A549 (cell line): ENCODE measurements around the gene PLD4.

ENCODE experiments used
- BHLHE40 ChIP-seq: IDR thresholded peaks from 2 replicates; pipeline ENCODE4 v1.6.1; 2012; ENCODE audit warnings: low read depth, low read length, inconsistent platforms
- CBX2 ChIP-seq: fragments of 200-600 bp; sonication (generic); IDR thresholded peaks from 2 replicates; pipeline ENCODE4 v1.6.1; 2016; ENCODE audit warnings: low read depth, mild to moderate bottlenecking, borderline replicate concordance
- CEBPB ChIP-seq, 2 experiments: fragments of >200 bp in 1 of 2; sonication (Bioruptor Twin) in 1 of 2; formaldehyde crosslinking in 1 of 2; IDR thresholded peaks; 2 replicates each; pipeline ENCODE4 v1.6.1; 2012 to 2016
- CHD4 ChIP-seq: fragments of 200-600 bp; sonication (generic); IDR thresholded peaks from 2 replicates; pipeline ENCODE4 v1.6.1; 2016; ENCODE audit warnings: antibody characterized with exemption, mild to moderate bottlenecking, borderline replicate concordance
- EHMT2 ChIP-seq: fragments of 200-600 bp; sonication (generic); IDR thresholded peaks from 2 replicates; pipeline ENCODE4 v1.6.1; 2016; ENCODE audit warnings: antibody characterized with exemption, low read depth, mild to moderate bottlenecking, moderate library complexity
- EP300 ChIP-seq, 2 experiments: fragments of >200 bp; sonication (Bioruptor Twin); formaldehyde crosslinking; IDR thresholded peaks; 2 replicates in 1 of 2; 3 replicates in 1 of 2; pipeline ENCODE4 v1.6.1; 2016 to 2017
- ESRRA ChIP-seq: fragments of 150-350 bp; IDR thresholded peaks from 2 replicates; pipeline ENCODE4 v1.6.1; 2014; ENCODE audit warnings: mild to moderate bottlenecking, low read length, borderline replicate concordance
- FOSL2 ChIP-seq, 2 experiments: fragments of 450-650 bp in 1 of 2; fragments of >200 bp in 1 of 2; sonication (Bioruptor Twin) in 1 of 2; formaldehyde crosslinking; IDR thresholded peaks; 2 replicates each; pipeline versions ENCODE4 v1.5.0 to v1.6.1; 2016 to 2020; ENCODE audit warnings: mild to moderate bottlenecking in 1 of 2, moderate library complexity in 1 of 2
- JUN ChIP-seq, 2 experiments: fragments of >200 bp; sonication (Bioruptor Twin); formaldehyde crosslinking; IDR thresholded peaks; 2 replicates in 1 of 2; 3 replicates in 1 of 2; pipeline ENCODE4 v1.6.1; 2016 to 2017
- NR3C1 ChIP-seq: fragments of >200 bp; sonication (Bioruptor Twin); formaldehyde crosslinking; IDR thresholded peaks from 3 replicates; pipeline ENCODE4 v1.6.1; 2017
- POLR2A ChIP-seq: IDR thresholded peaks from 2 replicates; pipeline ENCODE4 v1.6.1; 2012; ENCODE audit warnings: mild to moderate bottlenecking, low read length
- TP53 ChIP-seq: fragments of 250-450 bp; sonication (Bioruptor Pico); IDR thresholded peaks from 2 replicates; pipeline ENCODE4 v1.5.0; 2021; ENCODE audit warnings: mild to moderate bottlenecking, moderate library complexity
- TF ChIP-seq, protein P1 (sequence below): fragments of >200 bp; sonication (Bioruptor Twin); formaldehyde crosslinking; IDR thresholded peaks from 3 replicates; pipeline ENCODE4 v1.5.1; 2016

DNA sequence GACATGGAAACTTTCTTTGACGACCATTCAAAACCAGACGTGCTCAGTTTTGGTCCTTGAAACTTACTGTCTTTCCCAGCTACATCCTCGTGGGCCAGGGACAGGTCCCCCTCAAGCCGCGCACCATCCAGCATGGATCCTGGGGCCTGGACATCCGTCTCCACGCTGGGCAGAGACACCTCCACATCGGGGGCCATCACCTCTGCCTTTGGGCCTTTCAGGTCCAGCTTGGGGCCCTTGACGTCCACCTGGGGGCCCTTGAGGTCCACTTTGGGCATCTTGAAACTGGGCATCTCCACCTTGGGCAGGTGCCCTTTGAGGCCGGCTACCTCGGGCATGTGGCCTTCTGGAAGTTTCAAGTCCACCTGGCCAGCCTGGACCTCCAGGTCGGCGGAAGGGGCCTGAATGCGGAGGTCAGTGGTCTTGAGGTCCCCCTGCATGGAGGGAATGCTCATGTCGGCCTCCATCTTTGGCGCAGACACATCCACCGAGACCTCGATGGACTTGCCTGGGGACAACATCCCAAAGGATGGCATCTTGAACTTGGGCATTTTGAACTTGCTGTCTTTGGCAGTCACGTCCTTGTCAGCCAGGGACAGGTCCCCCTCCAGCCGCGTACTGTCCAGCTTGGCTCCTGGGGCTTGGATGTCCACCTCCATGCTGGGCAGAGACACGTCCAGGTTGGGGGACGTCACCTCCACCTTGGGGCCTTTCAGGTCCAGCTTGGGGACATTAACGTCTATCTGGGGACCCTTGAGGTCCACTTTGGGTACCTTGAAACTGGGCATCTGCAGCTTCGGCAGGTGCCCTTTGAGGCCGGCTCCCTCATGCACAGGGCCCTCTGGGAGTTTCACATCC is 17.1 kb downstream of the PLD4 start:
- TF ChIP-seq FOSL2 (IDR thresholded peaks at IDR 0.05) (no peak), FOSL2 (CRISPR knock-in tag; IDR thresholded peaks at IDR 0.05) (no peak), TP53 (CRISPR knock-in tag) (no peak), JUN (IDR thresholded peaks at IDR 0.05) (no peak), CEBPB (IDR thresholded peaks at IDR 0.05) (no peak), ESRRA (no peak), EP300 (IDR thresholded peaks at IDR 0.05) (no peak), BHLHE40 (no peak), CHD4 (no peak), NR3C1 (no peak), EHMT2 (no peak), POLR2A (no peak), CBX2 (no peak)
- TF ChIP-seq, protein P1, sequence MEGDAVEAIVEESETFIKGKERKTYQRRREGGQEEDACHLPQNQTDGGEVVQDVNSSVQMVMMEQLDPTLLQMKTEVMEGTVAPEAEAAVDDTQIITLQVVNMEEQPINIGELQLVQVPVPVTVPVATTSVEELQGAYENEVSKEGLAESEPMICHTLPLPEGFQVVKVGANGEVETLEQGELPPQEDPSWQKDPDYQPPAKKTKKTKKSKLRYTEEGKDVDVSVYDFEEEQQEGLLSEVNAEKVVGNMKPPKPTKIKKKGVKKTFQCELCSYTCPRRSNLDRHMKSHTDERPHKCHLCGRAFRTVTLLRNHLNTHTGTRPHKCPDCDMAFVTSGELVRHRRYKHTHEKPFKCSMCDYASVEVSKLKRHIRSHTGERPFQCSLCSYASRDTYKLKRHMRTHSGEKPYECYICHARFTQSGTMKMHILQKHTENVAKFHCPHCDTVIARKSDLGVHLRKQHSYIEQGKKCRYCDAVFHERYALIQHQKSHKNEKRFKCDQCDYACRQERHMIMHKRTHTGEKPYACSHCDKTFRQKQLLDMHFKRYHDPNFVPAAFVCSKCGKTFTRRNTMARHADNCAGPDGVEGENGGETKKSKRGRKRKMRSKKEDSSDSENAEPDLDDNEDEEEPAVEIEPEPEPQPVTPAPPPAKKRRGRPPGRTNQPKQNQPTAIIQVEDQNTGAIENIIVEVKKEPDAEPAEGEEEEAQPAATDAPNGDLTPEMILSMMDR, result no peak
